ENCODE data around the gene KRT33A. TPM values are rescaled to one million over a fixed set of nuclear protein-coding genes. Genes with fewer than 3 reads are reported as not detected.

KRT33A gene
- total and polyA plus RNA-seq, 12 donors, result not detected

- Histone ChIP-seq H3K9me3 (replicated peaks in 1 of 3) (no peaks in the 10 kb centered on the region), H3K4me3 (no peak within 1 kb of the TSS), H3K36me3 (replicated peaks in 1 of 2) (no peaks in the 10 kb centered on the region), H3K4me1 (replicated peaks in 1 of 2) (no peaks in the 10 kb centered on the region), H3K27ac (no peak within 1 kb of the TSS), H3K27me3 (no peaks in the 10 kb centered on the region)
- WGBS, 4 donors, result 66 to 83% (median 71%) methylated on average over 4 to 7 of the region's 7 CpGs
- intact Hi-C loops (cut with DNase I), result no loop called here
- TF ChIP-seq POLR2A (IDR thresholded peaks at IDR 0.05) (no peak), CTCF (IDR thresholded peaks at IDR 0.05) (no peak)
- DNase-seq, result no peak
Measured at GRCh38 chr17:41308918-41309359, 41.7 kb downstream of the KRT33A start, which contains the start of gene KRTAP16-1. Gene KRTAP16-1 (minus strand): TSS chr17:41309309. CDS start chr17:41309253, 56 bp downstream.

- 53 to 66% (median 59%) methylated on average over 8 to 10 of the region's 10 CpGs for WGBS, 4 donors
- H3K27ac ChIP-seq, result no peak overlapping the region
- H3K27me3 ChIP-seq, result no peaks in the 10 kb centered on the region
- no peaks in the 10 kb centered on the region for H3K4me1 ChIP-seq (replicated peaks in 1 of 2)
- H3K4me3 ChIP-seq, result no peak overlapping the region
- TF ChIP-seq CTCF (IDR thresholded peaks at IDR 0.05), result no peak
- no peak for TF ChIP-seq POLR2A (IDR thresholded peaks at IDR 0.05)
- no peaks in the 10 kb centered on the region for H3K36me3 ChIP-seq (replicated peaks in 1 of 2)
- DNase-seq, result peak in 2 of 7 donors; percentile 8 to 34
- intact Hi-C loops (cut with DNase I), result no loop called here
- H3K9me3 ChIP-seq (replicated peaks in 1 of 3), result no peaks in the 10 kb centered on the region
Measured at GRCh38 chr17:41308251-41308917, 42.2 kb downstream of the KRT33A start.

- Histone ChIP-seq H3K27me3 (no peaks in the 10 kb centered on the region), H3K27ac (no peak overlapping the region), H3K36me3 (replicated peaks in 1 of 2) (no peaks in the 10 kb centered on the region), H3K4me1 (replicated peaks in 1 of 2) (no peaks in the 10 kb centered on the region), H3K9me3 (replicated peaks in 1 of 3) (no peaks in the 10 kb centered on the region), H3K4me3 (no peak overlapping the region)
- no peak for TF ChIP-seq POLR2A (IDR thresholded peaks at IDR 0.05)
- no peak for TF ChIP-seq CTCF (IDR thresholded peaks at IDR 0.05)
- intact Hi-C loops (cut with DNase I), result no loop called here
- DNase-seq, result no peak
- WGBS, 4 donors, result 71 to 79% (median 76%) methylated on average over 9 of the region's 9 CpGs
Measured at GRCh38 chr17:41307647-41308046, 43.0 kb downstream of the KRT33A start.

GRCh38 chr17:41304091-41304490 is 46.5 kb downstream of the KRT33A start:
- WGBS, 4 donors, result 80 to 86% (median 82%) methylated on average over 12 of the region's 12 CpGs
- intact Hi-C loops (cut with DNase I), result no loop called here

More at GRCh38 chr17:41304091-41304490, 46.5 kb downstream of the KRT33A start:
- Histone ChIP-seq H3K4me1 (replicated peaks in 1 of 2) (no peaks in the 10 kb centered on the region), H3K27me3 (no peaks in the 10 kb centered on the region), H3K9me3 (replicated peaks in 1 of 3) (no peaks in the 10 kb centered on the region), H3K36me3 (replicated peaks in 1 of 2) (no peaks in the 10 kb centered on the region), H3K4me3 (no peak overlapping the region), H3K27ac (no peak overlapping the region)
- TF ChIP-seq POLR2A (IDR thresholded peaks at IDR 0.05) (no peak), CTCF (IDR thresholded peaks at IDR 0.05) (no peak)
- DNase-seq, result no peak
